CD4-positive, alpha-beta T cell (primary cell): Measurements from ENCODE around the gene CORO1C. TPM values are rescaled to one million over a fixed set of nuclear protein-coding genes. Genes with fewer than 3 reads are reported as not detected.

Source experiments
- ATAC-seq: fragments of 200-7000 bp; cut with Tn5 transposase; one replicate; pipeline ENCODE4 v1.10.0; 2022; ENCODE audit warnings: mild to moderate bottlenecking; ENCODE audit not compliant: poor library complexity
- CTCF ChIA-PET: fragments of 350-600 bp; sonication (Branson Sonifier 250); formaldehyde crosslinking; loops from one replicate; lab custom pipeline; 2021; ENCODE audit warnings: antibody characterized with exemption, inconsistent platforms; lab: Charles Lee
- POLR2A ChIA-PET: fragments of 350-600 bp; sonication (Branson Sonifier 250); formaldehyde crosslinking; loops from one replicate; lab custom pipeline; 2021; ENCODE audit warnings: antibody characterized with exemption, inconsistent platforms; lab: Charles Lee
- DNase-seq, 14 experiments: peaks; one replicate each; pipeline ENCODE4 v3.0.0-alpha.2; 2013 to 2020; ENCODE audit warnings: mixed read lengths in 2 of 14
- H3K27ac ChIP-seq, 2 donors: one replicate each; pipeline versions ENCODE4 v1.5.1 to v1.7.0; 2013; ENCODE audit warnings: low read length in 2 of 2, low read depth in 1 of 2, mild to moderate bottlenecking in 1 of 2
- H3K27me3 ChIP-seq, 2 experiments: 1 replicate in 1 of 2; 2 replicates in 1 of 2; pipeline versions ENCODE4 v1.6.1 to v1.7.0; 2013; ENCODE audit warnings: low read length in 2 of 2, control low read depth in 1 of 2, mild to moderate bottlenecking in 1 of 2, moderate library complexity in 1 of 2; ENCODE audit not compliant: insufficient read depth in 2 of 2, control insufficient read depth in 1 of 2
- H3K36me3 ChIP-seq: one replicate; pipeline ENCODE4 v1.6.1; 2013; ENCODE audit warnings: low read length, control low read depth; ENCODE audit not compliant: insufficient read depth
- H3K4me1 ChIP-seq: one replicate; pipeline ENCODE4 v1.6.1; 2013; ENCODE audit warnings: low read length, control low read depth; ENCODE audit not compliant: insufficient read depth
- H3K4me3 ChIP-seq: one replicate; pipeline ENCODE4 v1.5.1; 2013; ENCODE audit warnings: mild to moderate bottlenecking, low read length, moderate library complexity
- H3K9me3 ChIP-seq, 2 experiments: 1 replicate in 1 of 2; 2 replicates in 1 of 2; pipeline versions ENCODE4 v1.6.1 to v1.7.0; 2013; ENCODE audit warnings: low read length in 2 of 2, mild to moderate bottlenecking in 2 of 2, control low read depth in 1 of 2, moderate library complexity in 1 of 2; ENCODE audit not compliant: control insufficient read depth in 1 of 2, insufficient read depth in 1 of 2
- H3K27ac Mint-ChIP-seq: one replicate; pipeline ENCODE4 v1.8.0; 2020; ENCODE audit warnings: mixed read lengths
- H3K27me3 Mint-ChIP-seq: one replicate; pipeline ENCODE4 v1.8.0; 2021; ENCODE audit warnings: mixed read lengths
- H3K36me3 Mint-ChIP-seq: one replicate; pipeline ENCODE4 v1.8.0; 2021; ENCODE audit warnings: low read depth, mixed read lengths
- H3K4me1 Mint-ChIP-seq: one replicate; pipeline ENCODE4 v1.8.0; 2021; ENCODE audit warnings: low read depth, mixed read lengths
- H3K4me3 Mint-ChIP-seq: one replicate; pipeline ENCODE4 v1.8.0; 2020; ENCODE audit warnings: mild to moderate bottlenecking, mixed read lengths
- H3K9me3 Mint-ChIP-seq: one replicate; pipeline ENCODE4 v1.8.0; 2020; ENCODE audit warnings: mixed read lengths
- intact Hi-C, 2 experiments: fragments of 100-400 bp; cut with DNase I in 1 of 2; cut with micrococcal nuclease in 1 of 2; formaldehyde crosslinking; loops; one replicate each; pipeline versions ENCODE4 v1.15.1 to v1.9.0; 2023 to 2025; cut with DNase I, micrococcal nuclease
- total RNA-seq, 174 experiments: library from RNA in 2 of 174; stranded (reverse) in 2 of 174; gene quantifications; one replicate each; pipeline ENCODE4 v1.2.3 and lab custom pipeline; 2021 to 2026
- TF ChIP-seq, protein P1 (sequence below): fragments of 200-600 bp; IDR thresholded peaks from one replicate; pipeline ENCODE4 v1.8.0; 2022; ENCODE audit warnings: antibody characterized with exemption, mild to moderate bottlenecking

Gene CORO1C
- total RNA-seq, 2 experiments from 2014 or later = 6.7 to 7.4 TPM

DNA sequence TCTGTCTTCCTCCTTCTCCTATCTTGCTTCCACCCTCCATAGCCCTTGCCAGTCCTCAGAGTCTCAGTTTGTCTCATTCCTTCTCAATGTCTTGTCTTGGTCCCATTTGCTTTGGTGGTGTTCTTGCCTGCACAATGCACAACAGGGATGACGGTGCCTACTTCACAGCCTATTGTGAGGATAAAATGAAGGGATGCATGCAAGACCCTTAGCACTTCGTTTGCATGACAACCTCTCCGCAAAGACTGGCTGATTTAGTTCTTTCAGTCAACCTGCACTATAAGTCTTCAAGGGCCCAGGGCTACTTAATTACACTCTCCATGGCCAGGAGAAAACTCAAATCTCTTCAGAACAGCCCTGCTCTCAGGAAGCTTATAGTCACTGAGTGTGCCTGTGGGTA, 106.1 kb downstream of the CORO1C start:
- DNase-seq (no peak), ATAC-seq (no peak)
- POLR2A ChIA-PET = interaction anchor here (1.4 kb wide), 1 partner anchor 10 kb away, joined by 3 read pairs; no protein-coding TSS in a partner anchor
- H3K36me3 Mint-ChIP-seq = peaks cover 92% of the 10 kb centered on the region
- H3K4me3 Mint-ChIP-seq = peak overlapping the region; percentile 53
- CTCF ChIA-PET = no interaction called here
- H3K27me3 Mint-ChIP-seq = no peaks in the 10 kb centered on the region
- Histone ChIP-seq H3K9me3 (no peaks in the 10 kb centered on the region), H3K27me3 (no peaks in the 10 kb centered on the region), H3K4me1 (peaks cover 94% of the 10 kb centered on the region), H3K27ac (peak overlapping the region in 1 of 2 donors; percentile 38), H3K36me3 (peaks cover 94% of the 10 kb centered on the region), H3K4me3 (no peak overlapping the region)
- no peaks in the 10 kb centered on the region for H3K9me3 Mint-ChIP-seq
- TF ChIP-seq, protein P1, sequence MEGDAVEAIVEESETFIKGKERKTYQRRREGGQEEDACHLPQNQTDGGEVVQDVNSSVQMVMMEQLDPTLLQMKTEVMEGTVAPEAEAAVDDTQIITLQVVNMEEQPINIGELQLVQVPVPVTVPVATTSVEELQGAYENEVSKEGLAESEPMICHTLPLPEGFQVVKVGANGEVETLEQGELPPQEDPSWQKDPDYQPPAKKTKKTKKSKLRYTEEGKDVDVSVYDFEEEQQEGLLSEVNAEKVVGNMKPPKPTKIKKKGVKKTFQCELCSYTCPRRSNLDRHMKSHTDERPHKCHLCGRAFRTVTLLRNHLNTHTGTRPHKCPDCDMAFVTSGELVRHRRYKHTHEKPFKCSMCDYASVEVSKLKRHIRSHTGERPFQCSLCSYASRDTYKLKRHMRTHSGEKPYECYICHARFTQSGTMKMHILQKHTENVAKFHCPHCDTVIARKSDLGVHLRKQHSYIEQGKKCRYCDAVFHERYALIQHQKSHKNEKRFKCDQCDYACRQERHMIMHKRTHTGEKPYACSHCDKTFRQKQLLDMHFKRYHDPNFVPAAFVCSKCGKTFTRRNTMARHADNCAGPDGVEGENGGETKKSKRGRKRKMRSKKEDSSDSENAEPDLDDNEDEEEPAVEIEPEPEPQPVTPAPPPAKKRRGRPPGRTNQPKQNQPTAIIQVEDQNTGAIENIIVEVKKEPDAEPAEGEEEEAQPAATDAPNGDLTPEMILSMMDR = no peak
- H3K4me1 Mint-ChIP-seq = peaks cover 61% of the 10 kb centered on the region
- peak overlapping the region; percentile 100 for H3K27ac Mint-ChIP-seq
- intact Hi-C loops = loop anchor here in 1 of 2 experiments (10.0 kb wide), 1 partner anchor 860 kb away; the partner anchor contains the start of gene PRDM4

DNA sequence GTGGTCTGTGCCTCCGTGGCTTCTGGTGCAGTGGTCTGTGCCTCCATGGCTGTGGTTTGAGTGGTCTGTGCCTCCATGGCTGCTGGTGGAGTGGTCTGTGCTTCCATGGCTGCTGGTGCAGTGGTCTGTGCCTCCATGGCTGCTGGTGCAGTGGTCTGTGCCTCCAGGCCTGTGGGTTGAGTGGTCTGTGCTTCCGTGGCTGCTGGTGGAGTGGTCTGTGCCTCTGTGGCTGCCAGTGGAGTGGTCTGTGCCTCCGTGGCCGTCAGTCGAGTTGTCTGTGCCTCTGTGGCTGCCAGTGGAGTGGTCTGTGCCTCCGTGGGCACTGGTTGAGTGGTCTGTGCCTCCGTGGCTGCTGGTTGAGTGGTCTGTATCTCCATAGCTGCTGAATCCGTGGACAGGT, 107.7 kb downstream of the CORO1C start:
- Histone ChIP-seq H3K4me3 (no peak overlapping the region), H3K36me3 (peaks cover 92% of the 10 kb centered on the region), H3K27ac (peak overlapping the region in 1 of 2 donors; percentile 55), H3K27me3 (no peaks in the 10 kb centered on the region), H3K4me1 (peaks cover 85% of the 10 kb centered on the region), H3K9me3 (no peaks in the 10 kb centered on the region)
- no peak overlapping the region for H3K4me3 Mint-ChIP-seq
- H3K9me3 Mint-ChIP-seq = no peaks in the 10 kb centered on the region
- peak overlapping the region; percentile 84 for H3K27ac Mint-ChIP-seq
- peaks cover 61% of the 10 kb centered on the region for H3K4me1 Mint-ChIP-seq
- intact Hi-C loops = loop anchor here in 1 of 2 experiments (10.0 kb wide), 1 partner anchor 859 kb away; the partner anchor contains the start of gene PRDM4
- POLR2A ChIA-PET = interaction anchor here (1.4 kb wide), 1 partner anchor 12 kb away, joined by 3 read pairs; no protein-coding TSS in a partner anchor
- CTCF ChIA-PET = no interaction called here
- DNase-seq = no peak
- no peak for ATAC-seq
- peaks cover 92% of the 10 kb centered on the region for H3K36me3 Mint-ChIP-seq
- H3K27me3 Mint-ChIP-seq = no peaks in the 10 kb centered on the region
- TF ChIP-seq, protein P1 = no peak

DNA sequence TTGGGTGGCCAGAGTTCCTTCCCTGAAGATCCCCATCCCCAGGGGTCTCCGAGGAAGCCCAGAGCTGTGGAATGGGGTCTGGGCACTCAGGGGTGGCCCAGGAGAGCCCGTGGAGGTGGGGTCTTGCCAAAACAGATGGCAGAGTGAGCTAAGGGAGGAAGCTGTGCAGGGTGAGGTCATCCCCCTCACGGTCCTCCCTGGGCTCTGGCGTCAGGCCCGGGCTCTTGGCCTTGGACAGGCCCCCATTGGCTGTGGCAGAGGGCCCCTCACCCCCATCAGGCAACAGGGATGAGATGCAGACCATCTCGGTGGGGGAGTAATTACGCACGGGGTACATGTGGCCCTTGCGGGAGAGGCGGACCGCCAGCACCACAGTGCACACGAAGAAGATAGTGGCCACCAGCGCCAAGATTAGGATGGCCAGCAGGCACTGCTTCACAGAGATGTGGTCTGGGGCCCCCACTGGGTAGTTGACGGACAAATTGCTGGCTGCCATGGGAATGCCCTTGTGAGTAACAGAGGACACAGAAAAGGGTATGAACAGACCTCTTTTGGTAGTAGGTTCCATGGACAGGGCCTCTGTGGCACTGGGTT, 108.3 kb downstream of the CORO1C start:
- intact Hi-C loops = loop anchor here in 1 of 2 experiments (10.0 kb wide), 1 partner anchor 858 kb away; the partner anchor contains the start of gene PRDM4
- no peak overlapping the region for H3K4me3 Mint-ChIP-seq
- Histone ChIP-seq H3K9me3 (no peaks in the 10 kb centered on the region), H3K27me3 (no peaks in the 10 kb centered on the region), H3K4me1 (peaks cover 85% of the 10 kb centered on the region), H3K36me3 (peaks cover 87% of the 10 kb centered on the region), H3K4me3 (no peak overlapping the region), H3K27ac (peak overlapping the region; percentile 55 to 63)
- ATAC-seq (no peak), DNase-seq (no peak)
- ChIA-PET POLR2A (interaction anchor here (1.5 to 8.6 kb wide), 2 partner anchors 9 to 60 kb away, joined by 8 to 186 read pairs; partner anchors contain the start of genes ISCU and SELPLG), CTCF (interaction anchor here (7.0 kb wide), 1 partner anchor 9 kb away, joined by 128 read pairs; the partner anchor contains the start of gene SELPLG)
- H3K4me1 Mint-ChIP-seq = peaks cover 61% of the 10 kb centered on the region
- TF ChIP-seq, protein P1 = no peak
- peaks cover 92% of the 10 kb centered on the region for H3K36me3 Mint-ChIP-seq
- H3K27ac Mint-ChIP-seq = peak overlapping the region; percentile 84
- H3K27me3 Mint-ChIP-seq = no peaks in the 10 kb centered on the region
- no peaks in the 10 kb centered on the region for H3K9me3 Mint-ChIP-seq
